MM.1S (cell line): ENCODE results near the gene SUFU.

ENCODE experiments used
- CTCF ChIP-seq: fragments of 300-600 bp; sonication (generic); IDR thresholded peaks from 2 replicates; pipeline ENCODE4 v1.5.1; 2016; ENCODE audit warnings: antibody characterized with exemption, low read length, mixed read lengths
- EZH2 ChIP-seq: fragments of 300-600 bp; sonication (generic); optimal IDR thresholded peaks from 2 replicates; pipeline ENCODE3; 2017; ENCODE audit warnings: low read depth, mild to moderate bottlenecking, antibody characterized with exemption, low read length, mixed read lengths
- EZH2phosphoT487 ChIP-seq: fragments of 300-600 bp; sonication (generic); IDR thresholded peaks from 2 replicates; pipeline ENCODE4 v1.6.1; 2018; ENCODE audit warnings: antibody characterized with exemption, low read length

- TF ChIP-seq EZH2 (no peak), CTCF (no peak), EZH2phosphoT487 (no peak)
These were observed 173.0 kb downstream of the SUFU start for GRCh38 chr10:102676534-102677315.
